Stimulated activated CD4-positive, alpha-beta T cell treated with anti-CD3 and anti-CD28 coated beads, Interleukin-4, amount 100 ng/mL, for 48 hours (primary cell): ENCODE results near the gene GPC1.

Experiments
- DNase-seq, 2 donors: peaks; one replicate each; pipeline ENCODE4 v3.0.0-alpha.2; 2020; ENCODE audit warnings: low read depth in 2 of 2

GPC1 gene

DNA sequence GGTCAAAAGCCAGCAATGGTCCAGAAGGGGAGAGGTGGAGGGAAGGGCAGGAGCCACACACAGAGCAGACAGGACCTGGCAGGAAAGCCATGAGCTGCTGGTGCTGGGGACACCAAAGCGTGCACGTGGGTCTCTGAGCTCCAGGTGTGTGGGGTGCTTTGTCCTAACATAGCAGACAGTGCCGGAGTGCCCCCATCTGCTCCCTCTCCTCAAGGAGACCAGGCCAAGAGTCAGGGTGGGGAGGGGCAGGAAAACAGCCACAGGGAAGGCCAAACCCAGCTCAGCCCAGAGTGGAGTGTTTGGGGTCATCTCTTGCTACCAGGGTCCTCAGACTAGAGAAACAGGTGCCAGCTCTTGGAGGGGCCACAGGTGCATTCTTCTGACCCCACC is 4.2 kb upstream of the GPC1 start:
- no peak for DNase-seq

DNA sequence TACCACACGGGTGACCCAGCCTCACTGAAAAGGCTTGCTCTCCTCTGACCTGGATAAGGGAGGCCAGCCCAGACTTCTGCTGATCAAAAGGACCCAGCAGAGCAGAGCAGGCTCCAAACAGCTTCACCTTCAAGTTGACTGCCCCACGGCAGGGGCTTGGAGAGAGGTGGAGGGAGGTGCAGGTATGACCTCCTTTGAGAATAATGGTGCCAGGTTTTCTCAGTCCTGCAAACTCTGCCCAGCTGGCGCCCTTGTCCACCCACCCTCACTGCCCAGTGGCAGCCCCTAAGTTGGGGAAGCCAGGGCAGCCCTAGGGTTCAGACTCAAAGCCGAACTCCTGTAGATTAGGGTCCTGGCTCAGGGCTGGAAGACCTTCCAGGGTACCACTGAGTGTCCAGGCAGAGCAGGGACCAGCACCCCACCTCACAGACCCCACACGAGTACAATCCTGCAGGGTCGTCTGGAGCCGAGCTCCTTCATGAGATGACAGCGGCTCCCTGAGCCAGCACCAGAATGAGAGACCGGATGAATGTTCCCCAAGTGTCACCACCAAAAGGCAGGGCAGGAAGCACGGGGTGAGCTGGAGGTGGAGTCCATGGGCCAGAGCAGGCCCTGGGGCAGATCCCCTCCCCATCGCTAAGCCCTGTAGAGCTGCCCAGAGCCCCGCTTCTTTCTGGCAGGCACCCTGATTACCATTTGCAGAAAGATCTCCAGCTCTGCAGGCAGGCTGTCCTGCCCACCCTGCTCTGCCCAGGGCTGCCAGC is 3.6 kb upstream of the GPC1 start:
- no peak for DNase-seq

- DNase-seq, result no peak
Observed at GRCh38 chr2:240432430-240432819, 3.0 kb upstream of the GPC1 start.

GRCh38 chr2:240432820-240433801 is 2.4 kb upstream of the GPC1 start:
- DNase-seq, result no peak

- DNase-seq, result peak in 1 of 2 donors; percentile 35
Observed at GRCh38 chr2:240433973-240434727, 1.3 kb upstream of the GPC1 start.

- peak; percentile 75 to 86 for DNase-seq
Observed at GRCh38 chr2:240434728-240435456, 571 bp upstream of the GPC1 start.

GRCh38 chr2:240435948-240436682 is 652 bp downstream of the GPC1 start:
- DNase-seq, result no peak

- DNase-seq, result no peak
Observed at GRCh38 chr2:240436683-240437550, 1.5 kb downstream of the GPC1 start.

DNA sequence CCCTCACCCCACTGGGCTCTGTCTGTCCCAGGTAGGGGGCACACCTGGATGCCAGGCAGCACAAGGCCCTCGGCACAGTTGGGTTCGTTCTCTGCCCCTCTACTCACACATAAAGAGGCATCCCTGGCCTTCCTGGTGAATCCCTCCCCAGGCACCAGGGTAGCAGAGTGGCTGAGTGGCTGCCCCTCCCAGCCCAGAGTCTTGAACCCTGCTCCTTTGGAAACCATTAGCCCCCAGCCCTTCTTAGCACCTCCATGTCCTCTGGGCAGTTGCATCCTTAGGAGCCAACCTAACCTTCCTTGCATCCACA is 2.0 kb downstream of the GPC1 start:
- DNase-seq, result no peak

DNA sequence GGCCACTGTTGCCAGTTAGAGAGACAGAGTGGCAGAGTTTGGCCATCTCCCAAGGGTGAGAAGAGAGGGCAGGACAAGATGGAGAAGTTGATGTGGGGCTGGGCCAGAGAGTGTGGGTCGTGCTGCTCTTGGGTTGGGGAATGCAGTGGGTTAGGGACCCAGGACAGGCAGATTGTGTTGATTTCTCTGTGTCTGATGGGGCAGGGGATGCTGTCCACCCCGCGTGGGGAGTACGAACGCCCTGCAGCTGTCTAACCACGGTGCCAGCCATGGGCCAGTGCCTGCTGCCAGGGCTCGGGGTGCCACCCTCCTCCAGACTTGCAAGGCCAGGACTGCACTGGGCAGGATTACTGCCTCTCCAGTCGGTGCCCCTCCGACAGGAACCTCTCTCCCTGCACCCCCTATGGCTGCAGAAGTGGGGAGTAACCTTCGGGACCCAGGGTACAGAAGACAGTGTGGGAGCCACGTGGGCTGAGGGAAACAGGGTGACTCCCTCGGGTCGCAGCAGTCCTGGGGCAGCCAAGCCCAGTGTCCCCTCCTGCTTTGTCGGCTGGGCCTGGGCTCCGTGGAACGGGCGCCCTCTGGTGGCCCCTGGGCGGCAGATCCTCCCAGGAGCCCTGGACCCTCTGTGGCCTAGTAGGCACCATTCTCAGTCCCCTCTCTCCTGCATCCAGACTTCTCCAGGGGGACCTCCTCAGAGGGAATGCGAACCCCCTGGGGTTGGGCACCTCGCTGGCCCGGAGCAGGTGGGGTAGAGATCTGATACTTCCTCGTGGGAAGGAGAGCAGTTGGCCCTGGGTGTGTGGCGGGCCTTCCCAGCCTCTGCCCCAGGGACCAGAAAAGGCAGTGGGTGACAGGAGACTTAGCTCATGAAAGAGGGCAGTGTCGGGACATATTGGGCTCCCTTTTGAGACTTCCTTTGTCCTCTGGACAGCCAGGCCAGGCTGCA is 2.7 kb downstream of the GPC1 start:
- peak; percentile 53 to 62 for DNase-seq

DNA sequence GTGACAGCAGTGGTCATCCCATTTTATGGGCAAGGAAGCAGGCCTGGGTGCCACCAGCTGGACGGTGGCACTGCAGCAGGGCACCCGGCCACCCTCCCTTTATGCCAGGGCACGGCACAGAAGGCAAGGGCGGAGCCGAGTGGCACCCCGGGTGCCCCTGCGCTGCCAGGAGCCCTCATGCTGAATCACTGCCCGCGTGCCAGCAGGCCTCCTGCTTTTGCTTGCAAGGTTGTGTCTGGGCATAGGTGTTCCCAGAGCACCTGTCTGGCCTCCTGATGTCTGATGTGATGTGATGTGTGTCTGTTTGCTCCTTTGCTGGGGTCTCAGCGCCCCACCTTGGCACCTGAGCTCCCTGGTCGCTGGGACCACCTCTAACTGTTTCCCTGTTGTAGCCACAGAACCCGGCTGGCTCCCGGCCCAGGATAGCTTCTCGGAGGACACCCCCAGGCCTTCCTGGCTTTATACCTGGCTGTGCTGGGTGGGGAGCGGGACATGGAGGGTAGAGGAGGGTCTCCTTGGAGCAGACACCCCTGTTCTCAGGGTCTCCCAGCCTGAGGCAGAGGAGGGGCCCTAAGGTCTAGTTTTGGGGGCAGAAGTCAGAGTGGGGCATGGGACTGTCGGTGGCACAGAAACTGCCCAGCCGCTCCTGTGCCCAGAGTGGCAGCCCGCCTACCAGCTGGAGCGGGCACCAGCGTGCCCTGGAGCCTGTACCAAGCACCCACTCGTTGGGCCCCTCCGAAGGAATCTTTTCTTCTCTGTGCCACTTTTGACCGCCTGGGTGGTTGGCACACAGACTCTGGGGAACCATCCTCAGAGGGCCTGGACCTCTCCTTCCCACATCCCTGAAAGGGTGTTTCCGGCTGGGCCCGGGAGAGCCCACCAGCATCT is 3.6 kb downstream of the GPC1 start:
- no peak for DNase-seq

DNA sequence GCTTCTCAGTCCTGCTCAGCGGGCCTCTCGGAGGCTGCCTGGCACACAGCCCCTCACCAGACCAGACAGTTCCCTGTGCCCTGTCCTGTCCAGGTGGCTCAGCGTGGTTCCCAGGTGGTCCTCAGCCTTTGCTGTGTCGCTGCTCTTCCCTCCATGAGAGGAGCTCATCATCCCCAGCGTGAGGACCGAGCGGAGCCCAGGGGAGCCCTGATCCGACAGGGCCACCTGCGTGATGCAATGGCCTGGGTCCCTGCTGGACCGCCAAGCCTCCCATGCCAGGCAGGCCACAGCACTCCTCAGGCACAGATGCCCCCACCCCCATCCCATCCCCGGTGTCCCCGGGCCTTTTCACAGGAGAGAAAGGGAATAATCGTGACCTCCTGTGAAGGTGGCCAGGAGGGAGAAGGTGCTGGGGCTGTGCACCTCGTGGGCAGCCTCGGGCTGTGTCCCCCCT is 4.3 kb downstream of the GPC1 start:
- no peak for DNase-seq

DNA sequence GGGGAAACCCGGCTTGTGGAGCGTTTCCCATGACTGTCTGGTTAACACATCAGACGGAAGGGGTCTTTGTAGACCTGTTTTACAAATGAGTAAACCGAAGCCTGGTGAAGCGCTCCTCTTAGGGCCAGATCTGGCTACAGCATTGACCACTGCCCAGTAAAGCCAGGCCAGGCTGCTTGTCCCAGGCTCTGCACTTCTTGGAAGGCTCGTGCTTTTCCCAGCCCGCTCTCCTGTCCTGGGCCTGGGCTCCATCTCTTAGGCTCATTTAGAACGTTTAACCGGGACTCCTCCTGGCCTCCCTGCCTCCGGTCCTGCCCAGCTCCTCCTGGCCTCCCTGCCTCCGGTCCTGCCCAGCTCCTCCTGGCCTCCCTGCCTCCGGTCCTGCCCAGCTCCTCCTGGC is 4.8 kb downstream of the GPC1 start:
- DNase-seq, result no peak

DNA sequence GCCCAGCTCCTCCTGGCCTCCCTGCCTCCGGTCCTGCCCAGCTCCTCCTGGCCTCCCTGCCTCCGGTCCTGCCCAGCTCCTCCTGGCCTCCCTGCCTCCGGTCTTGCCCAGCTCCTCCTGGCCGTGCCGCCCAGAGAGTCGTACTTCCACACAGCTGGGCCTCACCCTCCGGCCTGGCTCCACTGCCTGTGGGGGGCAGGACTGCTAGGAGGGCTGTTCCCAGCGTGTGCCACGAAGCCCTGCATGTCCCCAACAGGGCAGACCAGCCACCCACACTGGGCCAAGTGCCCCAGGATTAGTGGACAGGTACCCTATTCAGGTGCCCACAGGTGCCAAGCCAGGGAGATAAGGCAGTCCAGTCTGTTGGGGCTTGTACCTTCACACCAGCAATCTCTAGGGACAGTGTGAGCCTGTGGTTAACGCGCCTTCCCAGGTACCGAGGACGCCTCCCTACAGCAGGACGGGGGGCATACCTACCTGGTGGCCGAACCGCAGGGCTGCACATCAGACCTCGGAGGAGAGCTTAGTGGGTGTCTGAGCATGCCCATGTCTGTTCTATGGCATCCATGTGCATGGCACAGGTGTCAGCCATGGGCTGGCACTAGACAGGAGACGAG is 5.3 kb downstream of the GPC1 start:
- no peak for DNase-seq

GRCh38 chr2:240441326-240441992 is 6.0 kb downstream of the GPC1 start:
- DNase-seq, result no peak

DNA sequence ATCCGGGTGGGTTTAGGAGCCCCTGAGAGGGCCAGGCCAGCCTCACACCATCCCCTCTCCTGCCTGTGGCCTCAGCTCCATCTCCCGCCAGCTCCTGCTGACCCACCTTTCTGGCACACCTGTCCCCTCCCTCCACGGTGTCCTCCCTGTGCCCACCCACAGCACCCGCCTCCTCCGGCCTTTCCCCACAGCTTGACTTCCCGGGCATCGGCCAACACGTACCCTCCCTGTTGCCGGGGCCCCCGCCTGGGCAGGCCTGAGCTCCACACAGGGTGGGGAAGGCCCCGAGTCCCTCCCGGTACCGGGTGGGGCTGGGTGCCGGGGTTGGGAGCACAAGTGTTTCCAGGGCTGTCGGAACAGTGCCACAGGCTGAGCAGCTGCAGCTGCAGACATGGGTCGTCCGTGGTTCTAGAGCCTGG is 6.5 kb downstream of the GPC1 start:
- DNase-seq, result no peak
